BLaER1 treated with 17β-estradiol and CSF1 and Interleukin-3, amounts not matched to agents 10 nM and 100 nM (cell line): ENCODE results near the gene FANK1.
"Not testable (repeated sequence)": the region's sequence is repeated elsewhere in the genome, so short reads cannot be mapped to it uniquely, and the experiment has no call there.

Source experiments
- H3K27ac ChIP-seq, 11 experiments: shearing (Covaris generic); formaldehyde crosslinking; 2 replicates each; pipeline ENCODE4 v1.8.1; 2022
- H3K27me3 ChIP-seq, 11 experiments: shearing (Covaris generic); formaldehyde crosslinking; 2 replicates each; pipeline ENCODE4 v1.8.1; 2022
- H3K36me3 ChIP-seq, 11 experiments: shearing (Covaris generic); formaldehyde crosslinking; 2 replicates each; pipeline ENCODE4 v1.8.1; 2022
- H3K4me1 ChIP-seq, 10 experiments: shearing (Covaris generic); formaldehyde crosslinking; 2 replicates each; pipeline ENCODE4 v1.8.1; 2022
- H3K4me2 ChIP-seq, 11 experiments: shearing (Covaris generic); formaldehyde crosslinking; 2 replicates each; pipeline ENCODE4 v1.8.1; 2022
- H3K4me3 ChIP-seq, 10 experiments: shearing (Covaris generic); formaldehyde crosslinking; 2 replicates each; pipeline ENCODE4 v1.8.1; 2022
- H3K9ac ChIP-seq, 11 experiments: shearing (Covaris generic); formaldehyde crosslinking; 2 replicates each; pipeline ENCODE4 v1.8.1; 2022
- H3K9me3 ChIP-seq, 11 experiments: shearing (Covaris generic); formaldehyde crosslinking; replicated peaks in 1 of 11; 2 replicates each; pipeline ENCODE4 v1.8.1; 2022
- H4K20me1 ChIP-seq, 11 experiments: shearing (Covaris generic); formaldehyde crosslinking; 2 replicates each; pipeline ENCODE4 v1.8.1; 2022
- Cebpa-rat ChIP-seq, 11 experiments: shearing (Covaris generic); IDR thresholded peaks; 2 replicates each; pipeline ENCODE4 v1.8.1; 2022

Gene FANK1

GRCh38 chr10:125896088-125896934 is at the start of gene FANK1:
TSS of gene FANK1 (plus strand) at chr10:125896564. CDS start at chr10:125896643, 79 bp downstream.
- Histone ChIP-seq H3K4me3 (peak within 1 kb of the TSS; percentile 72 to 99 (median 85)), H3K9ac (peak within 1 kb of the TSS; percentile 83 to 93 (median 89)), H4K20me1 (peaks cover 0 to 19% (median 0%) of the 10 kb centered on the region in 11 experiments; a peak in 4 of 22 replicates), H3K27ac (peak within 1 kb of the TSS; percentile 70 to 89 (median 84)), H3K4me1 (peaks cover 0 to 21% (median 7%) of the 10 kb centered on the region in 10 experiments; a peak in 15 of 20 replicates), H3K4me2 (peak within 1 kb of the TSS; percentile 70 to 89 (median 78))
- not testable (repeated sequence) for H3K27me3 ChIP-seq, H3K36me3 ChIP-seq, H3K9me3 ChIP-seq

GRCh38 chr10:125846894-125847293 is 49.5 kb upstream of the FANK1 start:
- no peak overlapping the region for H3K4me3 ChIP-seq
- peaks cover 48 to 93% (median 80%) of the 10 kb centered on the region in 11 experiments for H3K36me3 ChIP-seq
- peaks cover 0 to 17% (median 3%) of the 10 kb centered on the region in 10 experiments; a peak in 8 of 20 replicates for H3K4me1 ChIP-seq
- no peak overlapping the region for H3K9ac ChIP-seq
- no peak overlapping the region for H3K27ac ChIP-seq
- no peak for TF ChIP-seq Cebpa-rat (IDR thresholded peaks at IDR 0.05)
- no peaks in the 10 kb centered on the region for H3K27me3 ChIP-seq
- H3K9me3 ChIP-seq: no peaks in the 10 kb centered on the region
- H4K20me1 ChIP-seq: peaks cover 0 to 21% (median 4%) of the 10 kb centered on the region in 11 experiments; a peak in 5 of 22 replicates
- no peak overlapping the region for H3K4me2 ChIP-seq

GRCh38 chr10:125848371-125848770 is 48.0 kb upstream of the FANK1 start:
- Histone ChIP-seq H3K4me3 (no peak overlapping the region), H3K4me2 (no peak overlapping the region), H3K4me1 (peaks cover 0 to 17% (median 3%) of the 10 kb centered on the region in 10 experiments; a peak in 8 of 20 replicates), H3K9ac (no peak overlapping the region), H3K27me3 (no peaks in the 10 kb centered on the region), H3K27ac (no peak overlapping the region), H3K9me3 (no peaks in the 10 kb centered on the region), H3K36me3 (peaks cover 48 to 93% (median 83%) of the 10 kb centered on the region in 11 experiments), H4K20me1 (peaks cover 0 to 21% (median 3%) of the 10 kb centered on the region in 11 experiments; a peak in 5 of 22 replicates)
- TF ChIP-seq Cebpa-rat (IDR thresholded peaks at IDR 0.05): no peak

- no peak overlapping the region for H3K4me2 ChIP-seq
- no peak for TF ChIP-seq Cebpa-rat (IDR thresholded peaks at IDR 0.05)
- no peaks in the 10 kb centered on the region for H3K27me3 ChIP-seq
- H4K20me1 ChIP-seq: peaks cover 0 to 21% (median 0%) of the 10 kb centered on the region in 11 experiments; a peak in 5 of 22 replicates
- no peak overlapping the region for H3K4me3 ChIP-seq
- H3K9me3 ChIP-seq: no peaks in the 10 kb centered on the region
- no peak overlapping the region for H3K9ac ChIP-seq
- peaks cover 51 to 93% (median 81%) of the 10 kb centered on the region in 11 experiments for H3K36me3 ChIP-seq
- peaks cover 0 to 14% (median 3%) of the 10 kb centered on the region in 10 experiments; a peak in 8 of 20 replicates for H3K4me1 ChIP-seq
- H3K27ac ChIP-seq: no peak overlapping the region
These were observed 47.5 kb upstream of the FANK1 start for GRCh38 chr10:125848857-125849256.

- H3K4me2 ChIP-seq: no peak overlapping the region
- H4K20me1 ChIP-seq: peaks cover 0 to 16% (median 0%) of the 10 kb centered on the region in 11 experiments; a peak in 5 of 22 replicates
- H3K9me3 ChIP-seq: no peaks in the 10 kb centered on the region
- peaks cover 0 to 8% (median 3%) of the 10 kb centered on the region in 10 experiments; a peak in 8 of 20 replicates for H3K4me1 ChIP-seq
- H3K27ac ChIP-seq: no peak overlapping the region
- H3K9ac ChIP-seq: no peak overlapping the region
- H3K27me3 ChIP-seq: no peaks in the 10 kb centered on the region
- H3K36me3 ChIP-seq: peaks cover 54 to 93% (median 78%) of the 10 kb centered on the region in 11 experiments
- no peak for TF ChIP-seq Cebpa-rat (IDR thresholded peaks at IDR 0.05)
- H3K4me3 ChIP-seq: no peak overlapping the region
These were observed 46.9 kb upstream of the FANK1 start for GRCh38 chr10:125849448-125849847.

DNA sequence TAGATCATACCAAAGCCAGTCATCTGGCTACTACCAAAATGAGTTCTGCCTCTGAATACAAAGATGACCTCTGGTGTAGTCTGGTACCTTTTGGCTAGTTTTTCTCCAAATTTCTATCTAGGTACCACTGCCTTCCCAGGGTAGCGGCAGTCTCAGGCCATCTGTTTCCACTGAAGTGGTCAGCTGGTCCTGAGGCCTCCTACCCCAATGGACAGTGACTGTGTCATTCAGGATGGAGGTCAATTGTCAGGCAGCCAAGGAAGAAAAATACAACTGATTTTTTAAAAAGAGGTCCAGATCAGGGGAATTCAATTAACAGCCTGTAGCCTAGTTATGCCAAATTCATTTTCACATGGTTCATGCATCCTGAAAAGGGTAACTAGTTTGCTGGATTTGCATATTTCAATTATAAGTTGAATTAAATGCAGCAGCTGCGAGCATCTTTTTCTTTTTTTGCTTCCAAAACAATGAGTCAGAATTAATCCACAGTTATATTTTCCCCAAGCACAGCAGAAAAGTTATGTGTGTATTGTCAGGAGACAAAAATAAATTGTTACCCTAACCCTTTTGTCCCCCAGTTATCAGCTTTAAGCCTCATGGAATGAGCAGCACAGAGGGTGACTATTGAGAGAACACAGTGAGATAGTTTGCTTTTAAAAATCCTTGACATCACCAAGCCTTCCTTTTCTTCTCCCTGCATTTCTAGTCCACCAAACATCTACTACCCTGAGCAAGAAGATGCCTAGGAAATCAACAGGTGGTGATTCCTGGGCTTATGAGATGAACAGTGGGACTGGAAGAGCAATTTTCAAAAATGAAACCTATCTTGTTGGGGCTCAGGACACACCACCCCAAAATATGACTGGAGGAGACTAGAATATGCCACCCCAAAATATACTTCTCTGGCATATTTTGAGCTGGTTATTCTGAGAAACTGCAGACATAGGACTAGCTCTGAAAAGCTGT is 45.3 kb upstream of the FANK1 start:
- no peak overlapping the region for H3K9ac ChIP-seq
- no peak for TF ChIP-seq Cebpa-rat (IDR thresholded peaks at IDR 0.05)
- no peak overlapping the region for H3K27ac ChIP-seq
- H3K27me3 ChIP-seq: no peaks in the 10 kb centered on the region
- H3K9me3 ChIP-seq: no peaks in the 10 kb centered on the region
- no peak overlapping the region for H3K4me3 ChIP-seq
- peaks cover 0 to 3% (median 0%) of the 10 kb centered on the region in 11 experiments; a peak in 1 of 22 replicates for H4K20me1 ChIP-seq
- no peaks in the 10 kb centered on the region for H3K4me1 ChIP-seq
- peaks cover 58 to 95% (median 77%) of the 10 kb centered on the region in 11 experiments for H3K36me3 ChIP-seq
- no peak overlapping the region for H3K4me2 ChIP-seq

DNA sequence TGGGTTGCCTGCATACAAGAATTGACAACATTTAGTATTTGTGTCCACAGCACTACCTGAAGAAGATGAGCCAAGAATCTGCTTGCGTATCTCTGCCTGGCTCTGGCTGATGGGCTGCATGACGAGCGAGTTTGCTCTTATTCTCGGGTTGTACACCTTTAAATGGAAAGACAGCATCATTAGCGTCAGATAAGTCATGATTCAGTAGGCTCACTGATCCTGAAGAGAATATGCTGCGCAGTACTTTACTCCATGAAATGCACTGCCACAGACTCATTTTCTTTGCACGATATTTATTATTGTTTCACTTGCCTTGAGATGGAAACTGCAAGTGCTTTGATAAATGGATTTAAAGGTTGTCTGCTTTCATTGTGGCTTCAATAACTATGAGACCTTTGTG is 43.9 kb upstream of the FANK1 start:
- Histone ChIP-seq H3K9me3 (no peaks in the 10 kb centered on the region), H4K20me1 (peaks cover 0 to 3% (median 0%) of the 10 kb centered on the region in 11 experiments; a peak in 1 of 22 replicates), H3K9ac (no peak overlapping the region), H3K36me3 (peaks cover 59 to 97% (median 76%) of the 10 kb centered on the region in 11 experiments), H3K27me3 (no peaks in the 10 kb centered on the region), H3K4me1 (no peaks in the 10 kb centered on the region), H3K4me2 (no peak overlapping the region), H3K27ac (no peak overlapping the region), H3K4me3 (no peak overlapping the region)
- no peak for TF ChIP-seq Cebpa-rat (IDR thresholded peaks at IDR 0.05)

GRCh38 chr10:125857185-125857760 is 39.1 kb upstream of the FANK1 start:
- H4K20me1 ChIP-seq: no peaks in the 10 kb centered on the region
- no peak overlapping the region for H3K4me2 ChIP-seq
- TF ChIP-seq Cebpa-rat (IDR thresholded peaks at IDR 0.05): no peak
- H3K36me3 ChIP-seq: peaks cover 24 to 92% (median 47%) of the 10 kb centered on the region in 11 experiments
- no peak overlapping the region for H3K27ac ChIP-seq
- H3K4me3 ChIP-seq: no peak overlapping the region
- H3K9ac ChIP-seq: no peak overlapping the region
- peaks cover 0 to 18% (median 2%) of the 10 kb centered on the region in 10 experiments; a peak in 9 of 20 replicates for H3K4me1 ChIP-seq
- H3K27me3 ChIP-seq: no peaks in the 10 kb centered on the region
- no peaks in the 10 kb centered on the region for H3K9me3 ChIP-seq
